ENCODE measurements around the gene ERAP2.
A peak's percentile ranks its signal among the peaks of the same experiment; 100 is the strongest.

Gene ERAP2

DNA sequence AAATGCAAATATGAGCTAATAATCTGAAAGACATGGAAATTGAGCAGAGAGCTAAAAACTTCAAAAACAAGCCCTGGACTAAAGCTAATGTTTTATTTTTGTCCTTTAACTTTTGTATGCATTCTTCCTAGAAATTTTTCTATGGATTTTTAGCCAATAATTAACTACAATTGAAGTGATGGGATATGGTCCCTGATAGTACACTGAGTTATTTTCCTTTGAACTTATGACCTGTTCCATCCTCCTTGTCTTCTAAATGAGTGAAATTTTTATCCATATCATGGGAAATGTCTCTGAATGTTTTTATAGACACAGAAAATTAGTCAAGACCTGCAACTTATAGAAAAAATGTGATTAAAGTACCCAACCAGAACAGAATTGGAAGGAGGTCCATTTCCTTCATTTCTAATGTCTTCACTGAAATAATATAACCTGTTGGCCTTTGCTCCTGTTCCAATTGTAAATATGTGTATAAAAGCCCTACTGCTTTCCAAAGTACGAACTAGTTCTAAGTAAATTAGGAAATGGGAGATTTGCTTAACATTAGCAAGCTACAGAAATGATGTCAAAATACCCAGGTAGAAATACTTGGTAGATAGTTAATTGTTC lies 11.3 kb upstream of the ERAP2 start:
- no peak for DNase-seq

DNA sequence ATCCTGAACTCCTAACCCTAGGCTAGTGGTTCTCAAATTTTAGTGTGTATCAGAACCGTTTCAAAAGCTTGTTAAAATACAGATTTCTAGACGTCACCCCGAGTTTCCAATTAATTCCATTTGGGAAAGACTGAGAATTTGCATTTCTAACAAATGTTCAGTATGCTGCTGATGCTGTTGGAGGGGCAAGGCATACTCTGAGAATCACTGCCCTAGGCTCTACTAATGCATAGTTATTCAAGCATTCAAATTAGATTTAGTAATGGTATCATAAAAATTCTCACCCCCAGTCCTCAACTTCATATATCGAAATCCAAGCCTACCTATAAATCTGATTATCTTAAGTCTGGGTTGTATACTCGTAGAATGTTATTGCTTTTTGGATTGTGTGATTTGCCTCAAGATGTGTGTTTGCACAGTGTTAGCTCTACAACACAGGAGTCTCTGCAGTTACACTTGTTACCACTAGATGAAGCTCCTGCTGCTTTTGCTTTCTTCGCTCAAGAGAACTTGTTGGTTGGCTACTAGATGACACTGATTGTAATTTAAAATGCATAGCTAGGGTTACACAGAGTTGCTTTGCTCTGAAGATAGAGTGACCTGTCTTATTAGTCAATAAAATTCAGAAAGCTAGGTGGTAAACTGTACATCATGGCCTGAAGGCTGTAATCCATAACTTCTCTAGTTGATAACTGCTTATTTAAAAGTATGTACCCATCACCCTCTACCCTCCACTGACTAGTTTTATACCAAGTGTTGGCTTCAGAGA lies 7.5 kb upstream of the ERAP2 start:
- DNase-seq: peak; percentile 90

DNA sequence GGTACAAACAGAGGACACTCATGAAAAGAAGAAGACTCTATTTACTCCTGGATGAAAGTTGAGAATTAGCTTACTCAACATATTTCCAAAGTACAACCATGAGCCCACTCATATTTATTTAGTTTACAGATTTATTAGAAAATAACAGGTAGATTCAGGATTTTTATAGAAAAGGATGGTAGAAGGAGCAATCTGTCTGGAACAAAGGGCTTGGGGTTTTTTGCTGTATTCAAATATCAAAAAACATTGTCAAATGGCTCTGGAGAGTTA lies 7.0 kb upstream of the ERAP2 start:
- no peak for DNase-seq

DNA sequence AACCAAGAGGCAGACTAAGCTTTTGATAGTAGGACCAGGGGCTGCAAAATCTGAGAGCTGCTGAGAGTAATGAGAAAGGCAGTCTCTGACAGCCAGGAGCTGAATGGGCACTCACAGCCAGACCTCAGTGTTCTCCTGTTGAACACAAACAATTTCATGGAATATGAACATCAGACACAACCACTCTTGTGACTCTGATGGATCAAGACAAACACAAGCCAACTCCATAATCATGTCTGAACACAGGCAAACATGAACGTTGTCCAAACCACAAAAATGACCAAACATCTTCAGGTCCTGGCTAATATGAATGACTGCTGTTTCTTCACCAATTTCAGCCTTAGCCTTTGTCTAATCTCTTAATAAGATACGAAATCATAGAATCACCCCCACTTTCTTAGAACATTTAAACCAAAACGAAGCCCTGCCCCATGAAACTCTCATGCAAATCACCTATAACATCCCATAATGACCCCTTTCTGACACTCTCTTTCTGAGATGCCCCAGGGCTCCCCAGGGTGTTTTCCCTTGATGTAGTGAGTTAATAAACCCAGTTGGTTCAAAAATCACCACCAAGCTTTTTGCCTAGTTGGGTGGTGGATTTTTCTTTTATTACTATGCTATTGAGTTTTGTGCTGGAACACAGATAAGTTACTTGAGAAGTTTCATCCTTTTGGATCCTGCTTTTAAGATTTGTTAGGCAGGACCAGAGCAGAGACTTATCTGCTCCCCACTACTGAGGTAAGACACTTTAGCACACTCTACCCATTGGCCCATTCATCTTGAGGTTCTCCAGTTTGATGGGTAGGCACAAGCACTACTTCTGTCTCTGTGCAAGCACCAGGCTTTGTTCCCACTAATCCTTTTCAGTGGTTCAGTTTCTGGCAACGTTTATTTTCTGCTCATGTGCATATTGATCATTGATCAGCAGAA lies 5.9 kb upstream of the ERAP2 start:
- DNase-seq: peak; percentile 40

DNA sequence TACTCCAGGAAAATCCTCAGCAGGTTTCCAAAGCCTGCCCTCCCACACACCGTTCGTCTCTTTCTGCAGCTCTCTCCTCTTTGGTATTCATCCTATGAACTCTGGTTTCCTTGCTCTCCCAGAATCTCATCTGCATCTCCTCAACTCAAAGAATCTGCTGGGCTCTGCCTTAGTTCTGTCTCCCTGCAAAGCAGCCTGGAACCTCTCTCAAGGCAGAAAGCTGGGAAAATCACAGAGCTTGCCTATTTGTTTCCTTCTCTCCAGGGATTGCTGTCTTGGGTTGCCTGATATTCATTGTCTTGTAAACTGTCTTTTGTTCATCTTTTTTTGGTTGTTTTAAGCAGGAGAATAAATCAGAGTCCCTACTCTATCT lies 5.3 kb upstream of the ERAP2 start:
- no peak for DNase-seq

DNA sequence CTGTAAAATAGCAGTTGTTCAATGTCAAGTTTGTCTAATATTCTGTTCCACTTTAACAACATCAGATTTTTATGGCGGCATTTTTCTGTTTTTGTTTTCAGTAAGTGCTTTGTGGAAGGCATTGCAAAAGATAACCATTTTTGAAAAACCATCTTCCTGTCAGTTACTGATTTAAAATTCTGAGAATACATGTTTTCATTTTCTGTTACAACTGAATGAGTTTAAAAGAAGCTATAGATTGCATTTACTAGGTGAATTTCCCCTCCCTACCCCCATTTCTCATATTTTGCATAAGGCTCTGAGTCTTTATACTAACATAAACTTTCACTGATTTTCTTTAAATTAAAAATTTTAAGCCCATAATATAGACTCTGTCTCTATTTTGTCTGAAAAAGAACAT lies 4.6 kb upstream of the ERAP2 start:
- no peak for DNase-seq

DNA sequence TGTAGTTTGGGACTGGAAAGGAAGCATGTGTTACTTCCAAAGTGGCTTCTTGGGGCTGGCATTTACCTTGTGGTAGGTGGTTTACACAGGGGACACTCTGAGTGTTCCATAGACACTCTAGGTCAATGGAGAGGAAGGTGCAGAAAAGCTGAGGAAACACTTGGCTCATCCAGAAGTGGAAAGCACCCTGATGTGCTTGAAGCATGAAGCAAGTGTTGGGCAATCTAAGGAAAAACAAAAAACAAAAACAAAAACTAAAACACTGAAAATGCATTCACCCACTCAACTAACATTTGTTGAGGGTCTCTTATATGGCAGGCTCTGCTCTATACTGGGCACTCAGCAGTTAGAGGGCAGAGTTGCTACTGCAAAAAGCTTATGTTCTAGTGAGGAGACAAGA lies 2.9 kb upstream of the ERAP2 start:
- no peak for DNase-seq

DNA sequence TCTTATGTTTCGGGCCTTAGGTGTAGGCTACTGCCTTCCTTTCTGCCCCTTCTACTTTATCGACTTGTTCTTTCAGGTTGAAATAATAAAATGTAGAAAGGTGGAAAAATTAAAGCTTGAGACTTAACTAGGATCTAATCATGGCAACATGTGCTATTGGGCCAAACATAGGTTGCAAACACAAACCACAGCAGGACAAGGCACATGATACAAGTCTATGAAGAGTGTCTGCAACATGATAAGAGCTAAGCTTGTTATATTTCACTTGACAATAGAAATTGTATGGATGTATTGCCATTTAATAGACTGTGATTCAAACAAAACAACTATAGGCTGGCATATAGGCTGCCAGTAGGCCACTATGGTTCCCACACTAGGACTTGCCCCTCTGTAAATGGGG lies 1.7 kb upstream of the ERAP2 start:
- DNase-seq: peak; percentile 66

DNA sequence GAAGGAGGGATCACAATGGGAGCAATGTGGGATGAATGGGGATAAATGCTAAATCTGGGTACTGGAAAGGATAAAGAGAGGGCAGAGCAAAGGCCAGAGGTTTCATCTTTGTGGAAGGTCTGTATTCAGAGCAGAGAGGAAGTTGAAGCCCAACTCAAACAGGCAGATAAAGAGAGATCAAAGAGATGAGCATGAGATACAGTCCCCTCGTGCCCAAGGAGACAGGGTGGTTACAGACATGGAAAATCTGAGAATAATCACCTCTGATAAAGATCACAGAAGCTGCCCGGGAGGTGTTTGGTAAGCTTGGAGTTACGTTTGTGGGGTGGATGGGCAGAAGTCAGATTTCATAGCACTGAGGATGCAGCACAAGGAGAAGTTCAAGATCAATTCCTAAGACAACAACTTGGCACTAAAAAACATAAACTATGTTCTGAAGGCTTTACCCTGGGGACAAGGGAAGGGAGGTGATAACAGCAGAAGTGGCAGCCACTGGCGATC lies 459 bp upstream of the ERAP2 start:
- DNase-seq: peak; percentile 68

DNA sequence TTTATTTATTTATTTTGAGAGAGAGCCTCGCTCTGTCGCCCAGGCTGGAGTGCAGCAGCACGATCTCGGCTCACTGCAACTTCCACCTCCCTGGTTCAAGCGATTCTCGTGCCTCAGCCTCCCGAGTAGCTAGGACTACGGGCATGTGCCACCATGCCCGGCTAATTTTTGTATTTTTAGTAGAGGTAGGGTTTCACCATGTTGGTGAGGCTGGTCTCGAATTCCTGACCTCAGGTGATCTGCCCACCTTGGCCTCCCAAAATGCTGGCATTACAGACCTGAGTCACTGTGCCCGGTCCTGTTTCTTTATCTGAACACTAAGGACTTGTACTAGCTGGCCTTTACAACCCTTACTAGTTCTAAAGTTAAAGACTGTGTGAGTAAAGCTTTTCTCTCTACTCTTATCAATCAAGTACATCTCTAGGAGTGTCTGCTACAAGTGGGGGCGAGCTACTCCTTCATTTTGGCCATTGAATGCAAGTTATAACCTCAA lies 723 bp downstream of the ERAP2 start:
- peak; percentile 51 for DNase-seq

DNA sequence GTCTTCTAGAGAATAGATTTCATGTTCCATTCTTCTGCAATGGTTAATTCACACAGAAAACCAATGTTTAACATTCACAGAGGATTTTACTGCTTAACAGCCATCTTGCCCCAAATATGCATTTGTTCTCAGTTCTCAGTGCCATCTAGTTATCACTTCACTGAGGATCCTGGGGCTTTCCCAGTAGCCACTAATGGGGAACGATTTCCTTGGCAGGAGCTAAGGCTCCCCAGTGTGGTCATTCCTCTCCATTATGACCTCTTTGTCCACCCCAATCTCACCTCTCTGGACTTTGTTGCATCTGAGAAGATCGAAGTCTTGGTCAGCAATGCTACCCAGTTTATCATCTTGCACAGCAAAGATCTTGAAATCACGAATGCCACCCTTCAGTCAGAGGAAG lies 3.4 kb downstream of the ERAP2 start:
- DNase-seq: no peak

DNA sequence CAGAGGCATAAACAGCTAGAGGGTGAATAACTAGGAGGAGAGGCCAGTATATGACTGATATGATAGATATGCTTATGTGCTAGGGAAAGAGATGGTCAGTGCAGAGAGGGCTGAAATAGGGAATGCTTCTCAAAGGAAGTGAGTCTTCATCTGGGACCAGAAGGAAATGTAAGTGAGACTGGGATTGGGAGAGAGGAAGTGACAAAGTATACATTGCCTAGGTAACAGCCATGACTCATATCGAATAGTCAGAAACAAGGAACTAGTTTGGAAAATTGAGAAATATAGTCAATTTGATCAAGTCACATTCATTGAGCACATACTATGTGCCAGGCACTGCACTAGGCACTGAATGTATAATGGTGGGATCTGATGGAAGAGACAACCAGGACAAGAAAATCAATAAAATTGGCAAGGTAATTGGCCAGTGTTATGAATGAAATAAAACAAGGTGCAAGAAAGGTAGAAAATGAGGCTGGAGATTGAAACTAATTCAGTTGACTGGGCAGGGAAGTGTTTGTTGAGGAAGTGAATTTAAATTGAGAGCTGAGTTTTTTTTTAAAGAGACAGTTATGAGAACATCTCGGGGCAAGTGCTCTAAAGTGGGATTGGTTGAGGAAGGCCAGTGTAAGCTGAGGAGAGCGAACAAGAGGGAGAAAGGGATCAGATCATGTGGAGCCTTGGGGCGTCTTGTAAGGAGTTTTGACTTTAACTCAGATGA lies 4.3 kb downstream of the ERAP2 start:
- no peak for DNase-seq

DNA sequence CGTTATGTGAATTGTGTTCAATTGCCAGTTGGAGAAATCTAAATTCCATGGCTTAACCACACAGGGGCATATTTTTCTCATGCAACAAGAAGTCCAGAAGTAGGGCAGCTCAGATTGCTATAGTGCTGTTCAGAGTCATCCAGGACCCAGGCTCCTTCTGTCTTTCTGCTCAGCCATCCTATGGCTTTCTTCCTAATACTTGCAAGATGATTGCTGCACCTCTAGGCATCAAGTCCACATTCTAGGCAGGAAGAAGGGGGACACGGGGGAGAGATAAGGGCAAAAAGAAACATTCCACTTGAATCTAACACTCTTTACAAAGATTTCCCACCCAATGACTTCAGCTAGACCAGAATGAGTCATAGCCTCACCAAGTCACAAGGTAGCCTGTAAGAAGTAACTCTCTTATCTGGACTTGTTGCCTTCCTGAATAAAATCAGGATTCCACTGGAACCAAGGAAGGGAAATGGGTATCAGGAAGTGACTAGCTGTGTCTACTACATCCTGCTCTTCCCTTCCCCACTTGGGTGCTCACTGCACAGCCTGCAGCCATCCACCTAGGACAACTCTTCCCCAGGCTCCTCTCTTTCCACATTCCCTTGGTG lies 5.3 kb downstream of the ERAP2 start:
- no peak for DNase-seq

DNA sequence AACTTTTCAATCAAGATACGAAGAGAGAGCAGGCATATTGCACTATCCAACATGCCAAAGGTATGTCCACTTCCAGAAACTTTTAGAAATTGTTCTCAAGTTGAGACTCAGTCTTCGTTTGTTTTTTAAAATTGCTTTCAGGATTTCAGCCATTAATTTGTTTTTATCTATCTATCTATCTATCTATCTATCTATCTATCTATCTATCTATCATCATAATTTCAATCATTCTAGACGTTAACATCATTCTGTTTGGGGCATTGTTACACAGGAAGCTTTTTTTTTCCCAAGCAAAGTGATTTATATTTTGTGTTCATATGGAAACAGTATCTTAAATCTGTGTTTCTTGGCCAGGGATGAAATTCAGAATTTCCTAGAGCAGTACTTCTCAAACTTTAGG lies 7.6 kb downstream of the ERAP2 start:
- no peak for DNase-seq

DNA sequence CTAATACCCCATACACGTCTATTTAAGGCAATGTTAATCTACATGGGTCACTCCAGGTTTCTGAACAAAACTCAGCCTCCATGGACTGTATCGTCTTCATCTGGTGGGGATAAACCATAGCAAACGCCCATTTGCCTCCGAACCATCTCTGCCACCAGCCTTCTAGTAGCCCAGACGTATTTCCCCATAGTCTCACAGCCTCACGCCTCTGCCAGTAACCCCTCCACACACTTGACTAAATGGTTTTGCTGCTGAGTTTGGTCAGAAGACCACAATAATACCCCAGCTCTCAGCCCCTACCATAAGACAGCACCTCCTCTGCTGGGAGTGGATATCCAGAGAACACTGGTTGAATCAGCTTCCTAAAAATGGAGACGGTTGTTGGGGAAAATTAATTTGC lies 8.7 kb downstream of the ERAP2 start:
- no peak for DNase-seq

DNA sequence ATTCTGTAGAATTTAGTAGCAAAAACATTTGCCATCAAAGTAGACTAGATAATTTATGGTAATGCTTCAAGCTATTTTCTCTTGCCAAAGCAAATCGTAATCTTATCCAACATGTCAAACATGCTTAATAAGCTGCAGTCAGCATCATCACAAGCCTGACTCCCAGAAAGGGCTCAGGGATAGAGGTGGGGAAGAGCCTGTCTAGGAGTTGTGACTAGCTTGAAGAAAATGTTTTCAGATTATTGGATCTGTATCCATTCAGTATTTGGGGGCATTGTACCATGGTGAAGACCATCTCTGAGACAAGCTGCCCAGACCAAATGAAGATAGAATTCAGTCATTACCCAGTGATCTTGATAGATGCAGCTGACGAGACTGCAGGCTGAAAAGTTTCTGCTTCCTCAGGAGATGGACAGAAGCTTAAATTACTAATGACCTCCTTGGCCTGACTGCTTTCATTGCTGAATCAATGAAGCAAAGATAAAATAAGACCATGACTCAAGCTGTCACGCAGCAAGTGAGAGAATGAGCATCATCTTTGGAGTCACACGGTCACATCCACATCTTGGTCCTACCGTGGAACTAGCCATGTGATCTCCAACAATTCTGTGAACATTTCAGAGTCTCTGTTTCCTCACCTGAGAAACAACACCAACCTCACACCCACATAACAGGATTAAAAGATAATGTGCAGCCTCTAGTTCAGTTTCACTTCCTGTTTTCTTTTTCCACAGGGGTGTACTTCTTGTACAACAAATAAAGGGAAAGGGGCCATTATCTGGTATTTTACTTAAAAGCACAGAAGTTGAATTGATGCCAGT lies 9.4 kb downstream of the ERAP2 start:
- peak; percentile 30 for DNase-seq

DNA sequence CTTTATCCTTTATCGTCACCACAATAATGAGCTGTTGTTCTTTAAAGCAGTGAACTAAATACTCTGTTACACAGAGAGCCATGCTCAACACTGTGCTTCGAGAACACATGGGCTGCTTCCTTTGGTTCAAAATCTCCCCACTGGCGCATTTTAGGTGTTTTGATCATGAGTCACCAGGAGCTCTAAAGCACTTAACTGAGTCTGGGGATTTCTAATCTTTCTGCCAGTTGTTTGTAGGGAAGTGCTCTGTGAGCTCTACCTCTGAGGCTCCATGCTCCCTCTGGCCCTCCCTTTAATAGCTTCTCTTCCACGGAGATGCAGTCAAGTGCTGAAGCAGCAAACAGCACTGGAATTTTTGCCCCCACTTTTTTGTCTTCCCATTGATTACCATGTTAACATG lies 17.0 kb downstream of the ERAP2 start:
- no peak for DNase-seq

DNA sequence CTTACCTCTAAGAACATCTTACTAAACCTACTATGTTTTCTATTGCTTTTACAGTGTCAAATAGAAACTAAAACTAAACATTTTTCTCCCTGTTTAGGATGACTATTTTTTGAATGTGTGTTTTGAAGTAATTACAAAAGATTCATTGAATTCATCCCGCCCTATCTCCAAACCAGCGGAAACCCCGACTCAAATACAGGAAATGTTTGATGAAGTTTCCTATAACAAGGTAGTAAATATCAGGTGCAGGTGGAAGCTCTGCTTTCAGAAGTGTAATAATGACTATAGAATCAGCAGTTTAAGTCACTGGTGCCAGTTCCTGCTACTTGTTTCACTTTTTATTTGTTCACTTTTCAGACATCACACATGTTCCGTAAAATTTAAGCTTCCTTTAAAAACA lies 20.0 kb downstream of the ERAP2 start:
- DNase-seq: no peak

DNA sequence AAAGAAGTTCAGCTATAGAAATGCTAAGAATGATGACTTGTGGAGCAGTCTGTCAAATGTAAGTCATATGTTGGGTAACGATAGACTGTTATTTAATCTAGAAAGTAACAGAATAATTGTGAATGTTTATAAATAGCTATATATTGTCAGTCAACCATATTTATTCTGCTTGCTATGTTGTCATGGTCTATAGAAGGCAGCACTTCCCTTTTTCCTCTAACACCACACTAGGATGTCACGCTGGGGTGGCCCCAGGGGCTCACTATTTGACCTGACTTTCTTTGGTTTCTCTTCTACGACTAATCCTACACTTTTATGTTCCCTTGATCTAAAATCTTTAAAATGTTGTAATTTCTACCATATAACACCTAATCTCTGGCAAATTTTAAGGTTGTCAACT lies 20.5 kb downstream of the ERAP2 start:
- peak; percentile 77 for DNase-seq

DNA sequence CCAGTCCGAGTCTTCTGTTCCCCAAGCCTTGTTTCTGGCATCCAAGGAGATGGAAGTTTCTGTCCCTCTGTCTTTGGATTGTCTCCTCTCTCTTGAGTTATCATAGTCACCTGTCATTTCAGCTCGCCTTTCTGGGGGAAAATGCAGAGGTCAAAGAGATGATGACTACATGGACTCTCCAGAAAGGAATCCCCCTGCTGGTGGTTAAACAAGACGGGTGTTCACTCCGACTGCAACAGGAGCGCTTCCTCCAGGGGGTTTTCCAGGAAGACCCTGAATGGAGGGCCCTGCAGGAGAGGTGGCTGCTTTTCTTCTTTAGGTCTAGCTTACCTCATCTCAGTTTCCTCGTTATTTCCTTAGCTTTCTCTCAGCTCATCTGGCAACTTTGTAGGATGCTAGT lies 25.1 kb downstream of the ERAP2 start:
- no peak for DNase-seq

DNA sequence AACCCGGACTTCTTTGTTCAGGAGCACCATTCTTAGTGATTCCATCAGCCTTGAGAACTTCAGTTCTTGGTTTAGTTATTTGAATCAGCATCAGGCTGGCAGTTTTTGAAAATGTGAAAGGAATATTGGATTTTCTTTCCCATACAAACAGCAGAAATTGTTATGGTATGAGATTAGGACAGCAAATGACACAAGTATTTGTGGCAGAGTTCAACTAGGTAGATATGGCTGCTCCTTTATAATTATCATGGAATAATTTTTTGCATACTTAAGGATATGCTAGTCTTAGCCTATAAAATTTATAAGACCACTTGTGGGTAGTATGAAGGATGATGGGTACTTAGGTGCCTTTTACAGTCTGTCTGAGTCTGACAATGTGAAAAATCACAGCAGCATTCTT lies 25.5 kb downstream of the ERAP2 start:
- DNase-seq: no peak

DNA sequence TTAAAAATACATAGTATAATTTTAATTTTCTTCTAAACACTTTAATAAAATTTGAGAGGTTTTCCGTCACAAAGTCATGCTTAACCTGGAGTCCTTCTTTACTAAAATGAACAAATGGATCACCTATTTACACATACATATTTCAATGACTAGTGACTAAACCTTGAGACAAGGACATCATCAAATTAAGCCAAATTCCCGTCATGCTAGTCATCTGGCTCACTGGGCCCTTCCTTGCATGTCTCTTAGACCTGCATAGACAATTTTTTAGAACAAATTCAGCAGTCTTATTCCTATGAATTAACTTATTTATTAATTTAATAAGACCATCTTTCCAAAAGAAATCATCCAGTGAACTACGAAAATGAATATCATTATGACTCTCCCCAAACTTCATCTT lies 26.6 kb downstream of the ERAP2 start:
- DNase-seq: no peak
